GM06990 (cell line): ENCODE measurements around the gene TRNT1.

Source experiments
- DNase-seq: peaks from one replicate; pipeline ENCODE4 v3.0.0-alpha.2; 2011; ENCODE audit not compliant: insufficient read length; ENCODE audit errors: extremely low read depth
- H3K27me3 ChIP-seq: replicated peaks from 2 replicates; pipeline ENCODE4 v1.6.0; 2011; ENCODE audit warnings: low read length; ENCODE audit not compliant: control insufficient read depth, insufficient read depth
- H3K36me3 ChIP-seq: 2 replicates; pipeline ENCODE4 v1.5.1; 2011; ENCODE audit warnings: low read length; ENCODE audit not compliant: control insufficient read depth, insufficient read depth
- H3K4me3 ChIP-seq: replicated peaks from 2 replicates; pipeline ENCODE4 v1.5.1; 2011; ENCODE audit warnings: low read depth, mild to moderate bottlenecking, control low read depth, low read length
- CTCF ChIP-seq: IDR thresholded peaks from 2 replicates; pipeline ENCODE4 v1.5.1; 2011; ENCODE audit warnings: low read length, control low read depth, mild to moderate bottlenecking, inconsistent platforms; ENCODE audit not compliant: insufficient read depth, poor library complexity, severe bottlenecking

Gene TRNT1

DNA sequence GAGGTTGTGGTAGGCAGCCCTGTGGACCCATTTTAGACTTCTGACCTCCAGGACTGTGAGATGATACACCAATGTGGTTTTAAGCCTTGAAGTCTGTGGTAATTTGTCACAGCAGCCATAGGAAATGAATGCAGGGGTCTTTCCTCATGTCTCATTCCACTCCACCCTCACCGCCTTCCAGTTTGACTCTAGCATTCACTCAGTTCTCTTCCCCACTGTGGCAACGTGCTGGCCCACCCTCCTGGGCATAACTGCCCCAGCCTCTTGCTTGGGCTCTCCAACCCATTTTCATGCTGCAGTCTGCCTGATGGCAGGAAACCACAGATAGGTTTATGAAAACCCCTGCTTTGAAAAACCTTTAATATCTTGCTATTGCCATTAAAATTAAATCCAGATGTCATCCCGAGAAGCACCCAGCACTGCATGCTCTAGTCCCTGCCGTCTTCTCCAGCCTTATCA is 7.3 kb upstream of the TRNT1 start:
- Histone ChIP-seq H3K27me3 (no peaks in the 10 kb centered on the region), H3K4me3 (no peak overlapping the region), H3K36me3 (no peaks in the 10 kb centered on the region)
- no peak for DNase-seq
- TF ChIP-seq CTCF, result no peak

- DNase-seq, result no peak
- no peak for TF ChIP-seq CTCF
- H3K27me3 ChIP-seq, result no peaks in the 10 kb centered on the region
Observed at GRCh38 chr3:3125977-3126376, 763 bp upstream of the TRNT1 start.

DNA sequence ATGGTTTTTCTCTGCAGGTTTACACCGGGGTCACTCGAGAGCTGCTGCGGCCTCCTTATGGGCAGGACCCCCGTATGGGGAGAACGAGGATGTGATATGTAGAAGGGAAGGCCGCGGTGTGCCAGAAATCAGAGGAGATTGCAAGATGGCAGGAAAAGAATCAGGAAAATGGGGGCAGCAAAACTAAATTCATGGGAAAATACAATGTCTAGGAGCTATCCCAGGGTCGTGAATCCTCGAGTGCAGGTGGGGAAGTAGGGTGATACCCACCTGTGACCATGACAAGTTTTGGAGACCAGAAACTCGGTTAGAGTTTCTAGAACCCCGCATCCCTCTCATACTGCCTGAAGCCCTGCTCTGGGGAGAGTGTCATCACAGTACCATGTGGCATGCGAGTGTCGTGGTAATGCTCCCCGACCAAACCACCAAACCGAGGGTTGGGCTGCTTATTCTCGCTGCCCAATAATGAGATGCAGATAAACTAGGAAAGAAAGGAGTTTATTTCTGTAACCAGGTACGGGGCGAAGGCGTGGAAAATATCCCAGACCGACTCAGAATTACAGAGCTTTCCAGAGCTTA is 781 bp downstream of the TRNT1 start:
- TF ChIP-seq CTCF, result no peak
- Histone ChIP-seq H3K27me3 (no peaks in the 10 kb centered on the region), H3K4me3 (peak overlapping the region; percentile 83), H3K36me3 (peaks cover 8% of the 10 kb centered on the region)
- peak; percentile 17 for DNase-seq

More at GRCh38 chr3:3125977-3126376, 763 bp upstream of the TRNT1 start:
- H3K4me3 ChIP-seq, result peak overlapping the region; percentile 83
- H3K36me3 ChIP-seq, result peaks cover 8% of the 10 kb centered on the region

GRCh38 chr3:3129579-3129978 is 2.8 kb downstream of the TRNT1 start:
- no peak overlapping the region for H3K4me3 ChIP-seq
- TF ChIP-seq CTCF, result no peak
- H3K27me3 ChIP-seq, result no peaks in the 10 kb centered on the region
- no peak for DNase-seq
- H3K36me3 ChIP-seq, result peaks cover 12% of the 10 kb centered on the region

GRCh38 chr3:3133500-3133899 is 6.8 kb downstream of the TRNT1 start:
- no peak overlapping the region for H3K4me3 ChIP-seq
- no peak for DNase-seq
- no peak for TF ChIP-seq CTCF
- H3K36me3 ChIP-seq, result peaks cover 14% of the 10 kb centered on the region
- H3K27me3 ChIP-seq, result no peaks in the 10 kb centered on the region
